Left lung (tissue), 10 donors: ENCODE measurements around the gene UNC5A. TPM values are rescaled to one million over a fixed set of nuclear protein-coding genes. Genes with fewer than 3 reads are reported as not detected.
A peak's percentile ranks its signal among the peaks of the same experiment; 100 is the strongest.

Experiments
- ATAC-seq: fragments of 200-7000 bp; cut with Tn5 transposase; one replicate; pipeline ENCODE4 v1.9.1; 2020; ENCODE audit warnings: moderate library complexity
- DNase-seq, 4 donors: peaks; one replicate each; pipeline ENCODE4 v3.0.0-alpha.2; 2013 to 2020
- H3K27ac ChIP-seq, 2 donors: fragments of 200-600 bp; sonication (generic) in 1 of 2; one replicate each; pipeline versions ENCODE4 v1.5.0 to v1.8.0; 2020 to 2021
- H3K27me3 ChIP-seq, 2 donors: fragments of 200-600 bp; sonication (generic) in 1 of 2; one replicate each; pipeline versions ENCODE4 v1.5.0 to v1.8.0; 2020 to 2021
- H3K36me3 ChIP-seq, 2 donors: fragments of 200-600 bp; sonication (generic) in 1 of 2; one replicate each; pipeline versions ENCODE4 v1.5.0 to v1.8.0; 2020 to 2021
- H3K4me1 ChIP-seq, 2 donors: fragments of 200-600 bp; one replicate each; pipeline ENCODE4 v1.8.0; 2021
- H3K4me3 ChIP-seq, 2 donors: fragments of 200-600 bp; sonication (generic) in 1 of 2; one replicate each; pipeline versions ENCODE4 v1.5.0 to v1.8.0; 2020 to 2021; ENCODE audit warnings: mild to moderate bottlenecking in 1 of 2
- H3K9me3 ChIP-seq, 2 donors: fragments of 200-600 bp; sonication (generic) in 1 of 2; one replicate each; pipeline versions ENCODE4 v1.5.0 to v1.8.0; 2020 to 2021
- CTCF ChIP-seq, 2 donors: fragments of 200-600 bp; sonication (generic) in 1 of 2; IDR thresholded peaks; one replicate each; pipeline versions ENCODE4 v1.5.0 to v1.8.0; 2021; ENCODE audit warnings: antibody characterized with exemption in 2 of 2
- intact Hi-C, 2 donors: fragments of 100-400 bp; cut with DNase I; formaldehyde crosslinking; loops; one replicate each; pipeline versions ENCODE4 v1.11.2 to v1.14.2; 2022
- polyA plus RNA-seq, 6 donors: library from polyadenylated mRNA; unstranded; fragments of 120-200 nt; gene quantifications; one replicate each; pipeline ENCODE4 v1.2.1, GENCODE V29; 2013; ENCODE audit not compliant: insufficient read length in 6 of 6
- total RNA-seq, 2 donors: library from RNA; stranded (reverse); fragmentation: NEBNext Ultra II Directional; extraction: Animal tissue kit (Norgen Biotek cat#: 25700); gene quantifications; one replicate each; pipeline ENCODE4 v1.2.1, GENCODE V29; 2021
- donor health status: DM: no; HTN: yes; CAD: no.
- donor health status: DM: no; HTN: no; CAD: no.

Gene UNC5A
- total and polyA plus RNA-seq, 8 donors: 0.24 to 1.6 (median 1.0) TPM; not detected in 1

GRCh38 chr5:176863041-176863764 is 52.8 kb downstream of the UNC5A start:
- DNase-seq (peak in 1 of 4 donors; percentile 70), ATAC-seq (no peak)
- H3K9me3 ChIP-seq: no peaks in the 10 kb centered on the region
- H3K27me3 ChIP-seq: peaks cover 28 to 86% of the 10 kb centered on the region in 2 donors
- intact Hi-C loops: no loop called here
- no peak overlapping the region for H3K4me3 ChIP-seq
- TF ChIP-seq CTCF (IDR thresholded peaks at IDR 0.05): no peak
- H3K4me1 ChIP-seq: no peaks in the 10 kb centered on the region
- no peak overlapping the region for H3K27ac ChIP-seq
- H3K36me3 ChIP-seq: no peaks in the 10 kb centered on the region

GRCh38 chr5:176863765-176864098 is 53.4 kb downstream of the UNC5A start:
- Histone ChIP-seq H3K27me3 (peaks cover 28 to 90% of the 10 kb centered on the region in 2 donors), H3K27ac (no peak overlapping the region), H3K9me3 (no peaks in the 10 kb centered on the region), H3K36me3 (no peaks in the 10 kb centered on the region), H3K4me3 (no peak overlapping the region), H3K4me1 (no peaks in the 10 kb centered on the region)
- ATAC-seq (no peak), DNase-seq (no peak)
- no peak for TF ChIP-seq CTCF (IDR thresholded peaks at IDR 0.05)
- intact Hi-C loops: no loop called here

- TF ChIP-seq CTCF (IDR thresholded peaks at IDR 0.05): no peak
- ATAC-seq: no peak
- H3K36me3 ChIP-seq: no peaks in the 10 kb centered on the region
- DNase-seq: no peak
- H3K4me3 ChIP-seq: no peak overlapping the region
- H3K4me1 ChIP-seq: no peaks in the 10 kb centered on the region
- no peak overlapping the region for H3K27ac ChIP-seq
- intact Hi-C loops: no loop called here
- H3K27me3 ChIP-seq: peaks cover 28 to 98% of the 10 kb centered on the region in 2 donors
- no peaks in the 10 kb centered on the region for H3K9me3 ChIP-seq
Measured at GRCh38 chr5:176864755-176865154, 54.4 kb downstream of the UNC5A start.

GRCh38 chr5:176865964-176866363 is 55.6 kb downstream of the UNC5A start:
- Histone ChIP-seq H3K36me3 (no peaks in the 10 kb centered on the region), H3K4me1 (no peaks in the 10 kb centered on the region), H3K4me3 (no peak overlapping the region), H3K27me3 (peaks cover 28 to 93% of the 10 kb centered on the region in 2 donors), H3K27ac (no peak overlapping the region), H3K9me3 (no peaks in the 10 kb centered on the region)
- no peak for TF ChIP-seq CTCF (IDR thresholded peaks at IDR 0.05)
- ATAC-seq (no peak), DNase-seq (peak in 1 of 4 donors; percentile 43)
- intact Hi-C loops: no loop called here

- intact Hi-C loops: no loop called here
- H3K27me3 ChIP-seq: peaks cover 28 to 85% of the 10 kb centered on the region in 2 donors
Measured at GRCh38 chr5:176866707-176867310, 56.5 kb downstream of the UNC5A start.

More at GRCh38 chr5:176866707-176867310, 56.5 kb downstream of the UNC5A start:
- no peaks in the 10 kb centered on the region for H3K4me1 ChIP-seq
- no peak overlapping the region for H3K27ac ChIP-seq
- TF ChIP-seq CTCF (IDR thresholded peaks at IDR 0.05): no peak
- peak in 1 of 4 donors; percentile 30 for DNase-seq
- H3K9me3 ChIP-seq: no peaks in the 10 kb centered on the region
- no peak for ATAC-seq
- H3K4me3 ChIP-seq: no peak overlapping the region
- H3K36me3 ChIP-seq: no peaks in the 10 kb centered on the region
